HepG2 (cell line): ENCODE measurements around the gene PRDM11. TPM values are rescaled to one million over a fixed set of nuclear protein-coding genes. Genes with fewer than 3 reads are reported as not detected.

Experiments used
- ATAC-seq: fragments of 200-7000 bp; cut with Tn5 transposase; 3 replicates; pipeline ENCODE4 v1.9.1; 2020; ENCODE audit warnings: mild to moderate bottlenecking, moderate library complexity
- BruUV-seq: library from RNA; stranded (reverse); fragments of 400-500 nt; replicated peaks from 2 replicates; lab custom pipeline; 2021; lab: Mats Ljungman, UMichigan
- CTCF ChIA-PET: fragments of 300-600 bp; formaldehyde crosslinking; extraction: SDS; loops from one replicate; lab custom pipeline; 2021; ENCODE audit warnings: low total read pairs, inconsistent platforms, low intra/inter-chr PET ratio; lab: Yijun Ruan, JAX
- POLR2A ChIA-PET: fragments of 350-600 bp; sonication (Branson Sonifier 250); formaldehyde crosslinking; loops from one replicate; lab custom pipeline; 2020; ENCODE audit warnings: antibody characterized with exemption, inconsistent platforms; lab: Yijun Ruan, JAX
- DNase-seq: peaks from one replicate; pipeline ENCODE4 v3.0.0-alpha.2; 2015; ENCODE audit warnings: low spot score
- FAIRE-seq: peaks from 3 replicates; lab custom pipeline; 2011; peaks lifted over from hg19 to GRCh38; lab: Jason Lieb, UNC
- H2AFZ ChIP-seq: one replicate; pipeline ENCODE4 v1.6.1; 2011; ENCODE audit warnings: low read length, inconsistent platforms
- H3K27ac ChIP-seq: fragments of 300-600 bp; 3 replicates; pipeline ENCODE4 v1.8.0; 2011; ENCODE audit warnings: mixed run types, mild to moderate bottlenecking, mixed read lengths, low read length, inconsistent platforms; ENCODE audit not compliant: insufficient read depth; ENCODE audit errors: extremely low read length
- H3K27me3 ChIP-seq, 2 experiments: fragments of 200-600 bp in 1 of 2; 2 replicates in 1 of 2; 3 replicates in 1 of 2; pipeline versions ENCODE4 v1.6.0 to v1.8.0; 2011; ENCODE audit warnings: low read length in 2 of 2, mild to moderate bottlenecking in 2 of 2, moderate library complexity in 2 of 2, inconsistent platforms in 1 of 2; ENCODE audit not compliant: insufficient read depth in 2 of 2, control insufficient read depth in 1 of 2
- H3K36me3 ChIP-seq, 2 experiments: fragments of 200-600 bp in 1 of 2; replicated peaks in 1 of 2; 2 replicates in 1 of 2; 3 replicates in 1 of 2; pipeline versions ENCODE4 v1.5.1 to v1.8.0; 2011; ENCODE audit warnings: low read length in 2 of 2, inconsistent platforms in 1 of 2; ENCODE audit not compliant: insufficient read depth in 2 of 2, control insufficient read depth in 1 of 2
- H3K4me1 ChIP-seq: 2 replicates; pipeline ENCODE4 v1.5.1; 2012; ENCODE audit warnings: low read length, inconsistent platforms; ENCODE audit not compliant: insufficient read depth
- H3K4me2 ChIP-seq: 2 replicates; pipeline ENCODE4 v1.6.0; 2011; ENCODE audit warnings: low read depth, low read length, inconsistent platforms
- H3K4me3 ChIP-seq, 3 experiments: fragments of 200-600 bp in 1 of 3; sonication (generic), shearing (Covaris generic) in 1 of 3; replicated peaks in 1 of 3; 2 replicates each; pipeline ENCODE4 v1.5.1; 2011 to 2016; ENCODE audit warnings: low read length in 3 of 3, inconsistent platforms in 2 of 3, low read depth in 2 of 3, mild to moderate bottlenecking in 2 of 3, control low read depth in 1 of 3, mixed read lengths in 1 of 3; ENCODE audit not compliant: insufficient read depth in 1 of 3
- H3K79me2 ChIP-seq: one replicate; pipeline ENCODE4 v1.6.1; 2011; ENCODE audit warnings: low read length, inconsistent platforms; ENCODE audit not compliant: insufficient read depth
- H3K9ac ChIP-seq: 2 replicates; pipeline ENCODE4 v1.6.0; 2011; ENCODE audit warnings: mild to moderate bottlenecking, low read depth, low read length, inconsistent platforms; ENCODE audit not compliant: insufficient read depth
- H3K9me3 ChIP-seq: 2 replicates; pipeline ENCODE4 v1.5.1; 2012; ENCODE audit warnings: mild to moderate bottlenecking, low read length
- H4K20me1 ChIP-seq: 2 replicates; pipeline ENCODE4 v1.6.0; 2011; ENCODE audit warnings: inconsistent platforms, mild to moderate bottlenecking, low read length, moderate library complexity; ENCODE audit not compliant: insufficient read depth
- ARID4A ChIP-seq: sonication (generic); formaldehyde crosslinking; IDR thresholded peaks from 2 replicates; pipeline ENCODE4 v1.5.0; 2020; ENCODE audit warnings: mild to moderate bottlenecking, missing genetic modification reagents, borderline replicate concordance
- GMEB1 ChIP-seq: sonication (generic); formaldehyde crosslinking; IDR thresholded peaks from 2 replicates; pipeline ENCODE4 v1.5.1; 2020; ENCODE audit warnings: missing genetic modification reagents, mild to moderate bottlenecking, borderline replicate concordance
- HNRNPH1 ChIP-seq: fragments of 200-400 bp; formaldehyde crosslinking; optimal IDR thresholded peaks from 2 replicates; pipeline ENCODE3; 2017; ENCODE audit warnings: mild to moderate bottlenecking, low read depth, low read length
- MATR3 ChIP-seq: sonication (generic); formaldehyde crosslinking; IDR thresholded peaks from 2 replicates; pipeline ENCODE4 v1.4.0; 2020; ENCODE audit warnings: missing genetic modification reagents
- MTF1 ChIP-seq: sonication (generic); formaldehyde crosslinking; IDR thresholded peaks from 2 replicates; pipeline ENCODE4 v1.5.0; 2020; ENCODE audit warnings: missing genetic modification reagents
- RCOR2 ChIP-seq: IDR thresholded peaks from 2 replicates; pipeline ENCODE4 v1.6.1; 2016; ENCODE audit warnings: missing biosample characterization, missing genetic modification reagents
- SAP130 ChIP-seq: IDR thresholded peaks from 2 replicates; pipeline ENCODE4 v1.6.1; 2016; ENCODE audit warnings: low read depth
- TCF7 ChIP-seq: sonication (generic); IDR thresholded peaks from 2 replicates; pipeline ENCODE4 v1.6.1; 2016; ENCODE audit warnings: antibody characterized with exemption, low read depth
- ZBTB14 ChIP-seq: sonication (generic); formaldehyde crosslinking; IDR thresholded peaks from 2 replicates; pipeline ENCODE4 v1.4.0; 2020; ENCODE audit warnings: missing genetic modification reagents
- ZNF136 ChIP-seq: sonication (generic); formaldehyde crosslinking; IDR thresholded peaks from 2 replicates; pipeline ENCODE4 v1.8.1; 2022; ENCODE audit warnings: low read depth, mild to moderate bottlenecking, moderate library complexity, missing genetic modification reagents
- ZNF557 ChIP-seq: sonication (generic); formaldehyde crosslinking; IDR thresholded peaks from 2 replicates; pipeline ENCODE4 v1.4.0; 2020; ENCODE audit warnings: missing genetic modification reagents
- ZNF558 ChIP-seq: sonication (generic); formaldehyde crosslinking; IDR thresholded peaks from 2 replicates; pipeline ENCODE4 v1.9.0; 2022; ENCODE audit warnings: mild to moderate bottlenecking, missing genetic modification reagents, borderline replicate concordance
- ZNF562 ChIP-seq: sonication (generic); formaldehyde crosslinking; IDR thresholded peaks from 2 replicates; pipeline ENCODE4 v1.8.0; 2022; ENCODE audit warnings: missing genetic modification reagents, borderline replicate concordance
- ZNF816 ChIP-seq: sonication (generic); formaldehyde crosslinking; IDR thresholded peaks from 2 replicates; pipeline ENCODE4 v1.8.0; 2022; ENCODE audit warnings: missing genetic modification reagents, mild to moderate bottlenecking, borderline replicate concordance
- WGBS: methylation state at CpG from one replicate; pipeline ENCODE4 v1.1.6; 2017; ENCODE audit warnings: low lambda C conversion rate; 5-methylcytosine and 5-hydroxymethylcytosine counted together
- in situ Hi-C: cut with HindIII; loops from 2 replicates; pipeline ENCODE4 v1.10.0; 2017; ENCODE audit warnings: low pct_unique_long_range_greater_than_20kb; ENCODE audit not compliant: extremely low pct_ligation_motif_present
- intact Hi-C: fragments of 100-400 bp; cut with micrococcal nuclease; formaldehyde crosslinking; loops from one replicate; pipeline ENCODE4 v1.10.0; 2022; ENCODE audit not compliant: unreplicated experiment
- polyA plus RNA-seq, 8 experiments: library from polyadenylated mRNA; depleted of rRNA in 3 of 8; stranded (reverse) in 7 of 8; unstranded in 1 of 8; fragments of >200 nt; fragmentation: Illumina TruSeq in 4 of 8; extraction: Trizol in 4 of 8; gene quantifications; 2 replicates each; pipeline versions ENCODE4 v1.2.1 to v1.2.3, GENCODE V29; 2011 to 2016; ENCODE audit warnings: low read depth in 4 of 8, missing spikeins in 1 of 8, mixed read lengths in 1 of 8; ENCODE audit not compliant: insufficient read depth in 1 of 8
- total RNA-seq, 5 experiments: library from RNA; depleted of rRNA; stranded (reverse); fragments of >200 nt; fragmentation: Illumina TruSeq; extraction: Trizol; gene quantifications; 2 replicates each; pipeline ENCODE4 v1.2.3, GENCODE V29; 2016; ENCODE audit warnings: low read depth in 1 of 5
- TF ChIP-seq, protein P1 (sequence below): sonication (generic); formaldehyde crosslinking; IDR thresholded peaks from 2 replicates; pipeline ENCODE4 v1.4.0; 2020; ENCODE audit warnings: mild to moderate bottlenecking, missing genetic modification reagents

Gene PRDM11
- total and polyA plus RNA-seq, 2 of the 13 experiments (the other 11 are each of a cell fraction or from before 2014, with no cell fraction given) = 3.4 to 4.7 TPM

- Histone ChIP-seq H3K4me3 (no peak overlapping the region), H3K36me3 (peaks cover 3 to 12% of the 10 kb centered on the region in 2 experiments; a peak in 2 of 5 replicates), H3K9me3 (no peaks in the 10 kb centered on the region), H3K4me1 (no peaks in the 10 kb centered on the region), H4K20me1 (no peaks in the 10 kb centered on the region), H3K79me2 (no peaks in the 10 kb centered on the region), H2AFZ (no peak overlapping the region), H3K27me3 (no peaks in the 10 kb centered on the region), H3K9ac (no peak overlapping the region), H3K4me2 (no peak overlapping the region), H3K27ac (no peak overlapping the region)
- BruUV-seq = no TSS peak
- DNase-seq = no peak
- POLR2A ChIA-PET = interaction anchor here (0.8 kb wide), 1 partner anchor 9 kb away, joined by 3 read pairs; no protein-coding TSS in a partner anchor
- CTCF ChIA-PET = no interaction called here
- in situ Hi-C loops (no loop called here), intact Hi-C loops (no loop called here)
- TF ChIP-seq ARID4A (CRISPR knock-in tag) (no peak), ZNF558 (CRISPR knock-in tag) (no peak), HNRNPH1 (no peak), ZBTB14 (CRISPR knock-in tag) (no peak), ZNF562 (CRISPR knock-in tag) (no peak), ZNF557 (CRISPR knock-in tag) (no peak), SAP130 (CRISPR knock-in tag) (no peak), ZNF816 (CRISPR knock-in tag) (no peak), MATR3 (CRISPR knock-in tag) (no peak), RCOR2 (no peak), GMEB1 (CRISPR knock-in tag) (no peak), ZNF136 (CRISPR knock-in tag) (no peak), MTF1 (CRISPR knock-in tag) (no peak), TCF7 (no peak)
- TF ChIP-seq, protein P1, sequence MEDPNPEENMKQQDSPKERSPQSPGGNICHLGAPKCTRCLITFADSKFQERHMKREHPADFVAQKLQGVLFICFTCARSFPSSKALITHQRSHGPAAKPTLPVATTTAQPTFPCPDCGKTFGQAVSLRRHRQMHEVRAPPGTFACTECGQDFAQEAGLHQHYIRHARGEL = no peak
- WGBS = 93% methylated on average over 4 of the region's 5 CpGs
- ATAC-seq = no peak
- FAIRE-seq = no peak
Measured at GRCh38 chr11:45189230-45189629, 42.8 kb downstream of the PRDM11 start.
